HG02759 (cell line): ENCODE results near the gene COX5A.
"Not testable (repeated sequence)": the region's sequence is repeated elsewhere in the genome, so short reads cannot be mapped to it uniquely, and the experiment has no call there.

ENCODE experiments used
- ATAC-seq: cut with Tn5 transposase; IDR thresholded peaks from one replicate; pipeline ENCODE4 v1.9.1; 2021; ENCODE audit warnings: mild to moderate bottlenecking, moderate library complexity; ENCODE audit not compliant: unreplicated experiment

COX5A gene

DNA sequence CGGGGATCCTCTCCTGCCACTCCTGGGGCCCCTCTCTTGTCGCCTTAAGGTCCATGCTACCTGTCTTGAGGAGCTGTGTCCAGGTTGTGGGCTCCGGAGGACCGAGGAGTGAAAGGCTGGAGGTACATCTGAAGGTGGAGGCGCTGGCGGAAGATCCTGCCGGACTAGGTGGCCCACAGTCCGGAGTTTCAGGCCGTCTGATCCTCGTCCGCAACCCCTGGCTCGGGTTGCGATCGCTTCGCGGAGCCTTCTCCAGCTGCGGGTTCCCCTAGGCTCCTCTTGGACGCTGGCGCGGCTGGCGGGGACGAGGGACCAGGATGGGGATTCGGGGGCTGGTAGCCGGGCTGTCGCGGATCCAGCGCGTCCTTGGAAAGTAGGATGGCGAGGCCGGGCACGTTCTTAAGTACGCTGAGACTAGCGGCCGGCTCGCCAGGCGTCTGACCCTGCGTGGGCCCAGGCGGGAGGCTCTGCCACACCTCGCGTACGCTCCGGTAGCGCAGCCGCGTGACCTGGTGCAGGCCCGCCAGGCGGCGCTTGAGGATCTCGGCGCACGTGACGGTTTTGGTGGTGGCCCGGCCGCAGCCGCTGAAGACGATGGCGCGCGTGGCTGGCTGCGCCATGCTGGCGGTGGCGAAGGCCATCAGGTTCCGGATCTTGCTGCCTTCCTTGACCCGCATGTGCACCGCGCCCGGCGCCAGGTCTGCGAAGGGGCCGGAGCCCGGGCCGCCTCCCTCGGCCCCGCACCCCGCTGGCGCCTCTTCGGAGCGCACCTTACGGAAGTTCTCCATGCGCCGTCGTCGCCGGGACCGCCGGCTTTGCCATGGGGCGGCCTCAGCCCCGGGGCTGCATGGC lies 18.1 kb upstream of the COX5A start:
- ATAC-seq, result peak; percentile 62

- no peak for ATAC-seq
These were observed 17.1 kb upstream of the COX5A start for GRCh38 chr15:74955017-74955416.

- ATAC-seq, result no peak
These were observed 16.6 kb upstream of the COX5A start for GRCh38 chr15:74954515-74954914.

GRCh38 chr15:74951006-74951405 lies 13.1 kb upstream of the COX5A start:
- no peak for ATAC-seq

DNA sequence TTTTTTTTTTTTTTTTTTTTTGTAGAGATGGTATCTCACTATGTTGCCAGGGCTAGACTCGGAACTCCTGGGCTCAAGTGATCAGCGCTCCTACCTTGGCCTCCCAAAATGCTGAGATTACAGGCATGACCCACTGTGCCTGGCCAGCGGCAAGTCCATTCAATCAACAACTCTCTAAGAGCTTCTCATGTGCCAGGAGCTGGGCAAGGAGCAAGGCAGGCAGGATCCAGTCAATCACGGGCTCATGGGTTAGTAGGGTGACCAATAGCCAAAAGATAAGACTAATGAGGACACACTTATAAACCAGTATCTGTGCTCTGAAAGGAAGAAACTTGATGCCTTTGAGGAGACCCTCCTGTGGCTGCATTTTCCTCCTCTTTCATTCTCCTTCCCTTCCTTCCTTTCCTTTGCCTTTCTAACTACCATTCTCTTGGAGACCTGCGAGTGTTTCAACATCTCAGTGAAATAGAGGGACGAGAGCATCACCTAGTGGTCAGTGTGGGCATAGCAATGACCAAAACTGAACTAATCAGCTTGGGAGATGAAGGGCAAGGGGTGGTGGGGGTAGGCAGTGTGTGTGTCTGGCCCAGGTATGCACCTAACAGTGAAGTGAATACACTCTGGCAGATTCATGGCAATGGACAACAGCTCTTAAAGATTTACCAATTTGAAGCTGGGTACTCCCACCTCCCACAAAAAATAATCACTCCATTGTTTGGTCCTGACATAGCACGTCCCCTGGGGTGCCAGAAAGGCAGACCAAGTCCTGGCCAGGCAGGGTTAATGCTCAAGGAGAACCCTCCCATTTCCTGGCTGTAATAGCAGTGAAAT lies 12.4 kb upstream of the COX5A start:
- ATAC-seq, result no peak

DNA sequence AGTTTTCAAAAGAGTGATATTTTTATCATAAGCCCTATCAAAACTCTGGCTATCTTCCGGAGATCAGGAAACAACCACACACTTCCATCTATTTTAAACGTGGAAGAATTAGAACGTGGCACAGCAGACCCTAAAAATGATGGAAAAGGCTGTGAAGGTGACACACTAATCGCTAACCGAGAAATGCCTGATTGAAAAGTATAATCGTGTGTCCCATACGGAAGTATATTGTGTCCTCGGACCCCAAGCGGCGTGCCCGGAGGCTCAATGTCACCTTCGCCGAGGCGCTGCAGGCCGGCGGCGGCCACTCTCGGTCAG lies 642 bp downstream of the COX5A start:
- ATAC-seq, result no peak

- ATAC-seq, result not testable (repeated sequence)
These were observed 2.7 kb downstream of the COX5A start for GRCh38 chr15:74935193-74935592.

GRCh38 chr15:74933573-74933972 lies 4.3 kb downstream of the COX5A start:
- no peak for ATAC-seq

GRCh38 chr15:74928771-74929198 lies 9.1 kb downstream of the COX5A start:
- ATAC-seq, result no peak

GRCh38 chr15:74924525-74924924 lies 13.3 kb downstream of the COX5A start:
- ATAC-seq, result no peak

DNA sequence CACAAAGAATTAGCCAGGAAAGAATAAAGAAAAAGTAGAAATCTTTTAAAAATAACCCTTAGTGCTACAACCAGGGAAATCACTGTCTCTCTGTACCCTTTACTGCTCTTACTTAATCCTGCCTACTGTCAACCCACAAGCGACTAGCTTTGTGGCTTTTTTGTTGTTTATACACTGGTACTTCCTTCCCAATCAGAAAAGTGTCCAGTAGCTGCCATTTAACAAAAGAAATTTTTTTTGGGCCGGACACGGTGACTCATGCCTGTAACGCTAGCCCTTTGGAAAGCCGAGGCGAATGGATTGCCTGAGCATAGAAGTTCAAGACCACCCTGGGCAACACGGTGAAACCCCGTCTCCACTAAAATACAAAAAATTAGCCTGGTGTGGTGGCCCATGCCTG lies 17.4 kb downstream of the COX5A start:
- ATAC-seq, result no peak

GRCh38 chr15:74917676-74918075 lies 20.2 kb downstream of the COX5A start:
- ATAC-seq, result no peak

DNA sequence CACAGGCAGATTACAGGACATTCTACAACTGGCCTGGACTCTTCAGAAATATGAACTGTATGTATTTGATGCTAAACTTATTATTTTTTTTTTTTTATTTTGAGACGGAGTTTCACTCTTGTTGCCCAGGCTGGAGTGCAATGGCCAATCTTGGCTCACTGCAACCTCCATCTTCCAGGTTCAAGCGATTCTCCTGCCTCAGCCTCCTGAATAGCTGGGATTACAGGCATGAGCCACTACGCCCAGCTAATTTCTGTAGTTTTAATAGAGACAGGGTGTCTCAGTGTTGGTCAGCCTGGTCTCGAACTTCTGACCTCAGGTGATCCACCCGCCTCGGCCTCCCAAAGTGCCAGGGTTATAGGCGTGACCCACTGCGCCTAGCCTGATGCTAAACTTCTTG lies 24.1 kb downstream of the COX5A start:
- not testable (repeated sequence) for ATAC-seq

DNA sequence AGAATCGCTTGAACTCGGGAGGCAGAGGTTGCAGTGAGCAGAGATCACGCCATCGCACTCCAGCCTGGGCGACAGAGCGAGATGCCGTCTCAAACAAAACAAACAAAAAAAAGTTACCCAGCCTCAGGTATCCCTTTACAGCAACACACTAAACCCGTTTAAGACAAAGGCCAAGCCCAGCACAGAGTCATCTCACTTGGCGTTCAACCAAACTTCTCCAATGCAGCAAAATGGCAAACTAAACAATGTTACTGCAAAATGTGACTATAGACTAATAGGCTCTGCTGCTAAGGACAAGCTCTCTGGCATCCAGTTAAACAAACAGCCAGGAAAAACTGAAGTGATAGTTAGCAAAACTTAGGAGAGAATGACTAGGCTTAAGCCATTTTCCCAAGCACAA lies 24.8 kb downstream of the COX5A start:
- ATAC-seq, result no peak

GRCh38 chr15:74908635-74909034 lies 29.2 kb downstream of the COX5A start:
- no peak for ATAC-seq

DNA sequence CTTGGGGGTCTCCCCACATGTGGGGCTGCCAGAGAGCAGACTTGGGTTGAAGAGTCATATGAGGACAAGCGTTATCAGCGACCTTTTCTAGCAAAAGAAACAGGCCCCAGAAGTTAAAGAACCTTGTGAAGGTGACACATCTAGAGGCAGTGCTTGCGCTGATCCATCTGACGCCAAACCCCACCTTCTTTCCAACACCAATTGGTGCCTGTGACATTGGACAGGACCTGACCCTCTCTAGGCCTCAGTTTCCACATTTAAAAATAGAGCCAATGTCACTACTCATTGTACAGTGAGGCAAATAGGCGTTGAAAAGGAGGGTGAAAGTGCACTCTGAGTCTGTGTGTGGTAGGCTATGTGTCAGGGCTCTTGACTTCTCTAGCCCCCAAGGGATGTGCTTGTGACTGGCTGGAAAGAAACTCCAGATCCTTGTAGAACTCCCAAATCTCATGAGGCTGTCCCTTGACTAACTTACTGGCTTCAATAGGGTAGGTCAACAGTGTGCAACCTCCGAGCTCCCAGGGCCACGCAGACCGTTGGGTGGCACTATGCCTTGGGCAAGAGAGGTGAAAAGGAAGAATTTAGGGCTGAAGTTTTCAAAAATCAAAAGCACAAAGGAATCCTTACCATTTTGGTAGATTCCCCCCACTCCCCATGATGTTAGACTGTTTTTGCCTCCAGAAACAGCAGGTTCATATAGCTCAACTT lies 30.6 kb downstream of the COX5A start:
- no peak for ATAC-seq

- peak; percentile 89 for ATAC-seq
These were observed 31.3 kb downstream of the COX5A start, which contains the start of gene FAM219B for GRCh38 chr15:74906450-74907162. Gene FAM219B, minus strand, starts transcription at chr15:74906851. Its CDS starts 51 bp downstream, at chr15:74906800.

DNA sequence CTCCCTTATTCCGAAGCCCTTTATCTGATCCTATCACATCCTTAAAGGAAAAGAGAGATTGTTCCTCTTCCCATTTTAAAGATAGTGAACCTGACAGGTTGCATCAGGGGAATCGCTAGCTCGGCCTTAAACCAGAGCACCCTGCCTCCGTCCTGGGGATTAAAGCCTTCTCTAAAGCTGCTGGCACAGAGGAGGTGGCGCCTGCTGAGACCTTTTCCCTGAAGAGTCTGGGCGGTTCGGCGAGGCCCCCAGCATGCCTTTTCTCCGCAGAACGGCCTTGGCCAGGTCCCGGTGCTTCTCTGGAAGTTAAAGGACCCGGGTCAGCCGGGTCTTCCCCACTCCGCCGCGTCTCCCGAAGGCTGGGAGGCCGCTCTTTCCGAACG lies 31.8 kb downstream of the COX5A start:
- ATAC-seq, result peak; percentile 17

- ATAC-seq, result no peak
These were observed 33.6 kb downstream of the COX5A start for GRCh38 chr15:74904190-74904805.

DNA sequence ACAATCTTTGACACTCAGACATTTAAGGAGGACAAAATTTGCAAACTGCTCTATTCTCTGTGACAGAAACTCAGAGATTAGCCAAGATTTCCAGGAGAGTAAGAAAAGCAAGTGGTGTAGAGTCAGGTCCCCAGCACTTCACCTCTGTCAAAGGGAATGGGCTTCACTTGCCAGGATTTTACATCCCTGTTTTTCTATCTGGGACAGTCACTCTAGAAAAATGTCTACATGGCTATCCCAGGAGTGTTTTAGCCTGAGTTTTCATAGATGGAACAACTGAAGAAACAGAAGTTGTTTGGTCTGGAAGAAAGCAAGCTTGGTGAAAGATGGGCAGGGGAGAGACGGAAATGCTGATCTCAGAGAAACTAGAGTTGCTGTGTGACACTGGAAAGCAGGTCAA lies 34.2 kb downstream of the COX5A start:
- no peak for ATAC-seq
